ENCODE measurements around the gene SPECC1.
A peak's percentile ranks its signal among the peaks of the same experiment; 100 is the strongest.
"Not testable (repeated sequence)": the region's sequence is repeated elsewhere in the genome, so short reads cannot be mapped to it uniquely, and the experiment has no call there.

The SPECC1 gene

DNA sequence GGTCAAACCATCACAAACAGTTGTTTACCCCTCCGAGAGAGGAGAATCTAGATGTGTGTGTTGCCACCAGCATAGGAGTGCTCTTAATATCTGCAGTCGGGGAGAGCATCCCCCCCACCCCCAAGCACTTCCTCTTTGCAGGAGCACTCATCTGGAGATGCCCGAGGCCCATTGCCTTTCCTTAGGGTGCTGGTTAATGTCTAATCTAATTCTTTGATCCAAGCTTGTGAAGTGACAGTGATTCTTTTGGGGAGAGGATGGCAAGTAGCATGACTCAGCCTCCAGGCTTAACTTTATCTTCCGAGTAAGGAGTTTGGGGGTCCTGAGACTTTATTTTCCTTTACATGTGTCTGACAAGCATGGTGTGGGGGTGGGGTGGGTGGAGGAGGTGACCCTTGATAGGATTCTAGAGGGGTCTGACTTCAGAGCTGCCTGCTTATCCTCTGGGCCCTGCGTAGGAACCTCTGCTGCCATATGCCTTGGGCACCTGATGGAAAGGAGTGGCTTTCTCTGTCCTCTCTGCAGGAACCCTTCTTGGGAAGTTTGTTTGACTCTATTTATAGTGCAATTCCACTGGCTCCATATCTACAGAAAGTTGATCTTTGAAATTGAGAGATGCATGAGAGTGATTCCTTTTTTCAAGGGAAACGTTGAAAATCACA, 207.1 kb downstream of the SPECC1 start:
- DNase-seq, result no peak

DNA sequence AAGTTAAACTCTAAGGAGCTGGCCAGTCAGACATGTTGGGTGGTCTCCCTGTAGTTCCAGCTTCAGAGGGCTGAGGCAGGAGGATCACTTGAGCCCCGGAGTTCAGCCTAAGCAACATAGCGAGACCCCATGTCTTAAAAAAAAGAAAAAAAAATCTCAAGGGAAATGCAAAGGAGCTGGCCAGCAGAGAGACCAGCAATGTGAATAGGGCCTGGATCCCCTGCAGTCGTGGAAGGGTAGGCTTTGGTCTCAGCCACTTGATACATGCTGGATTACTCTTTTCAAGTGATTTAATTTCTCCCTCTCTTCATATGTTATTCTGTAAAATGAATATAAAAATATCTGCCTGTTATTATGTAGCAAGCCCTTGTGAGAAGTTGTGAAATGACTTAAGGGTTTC, 207.7 kb downstream of the SPECC1 start:
- DNase-seq, result no peak

DNA sequence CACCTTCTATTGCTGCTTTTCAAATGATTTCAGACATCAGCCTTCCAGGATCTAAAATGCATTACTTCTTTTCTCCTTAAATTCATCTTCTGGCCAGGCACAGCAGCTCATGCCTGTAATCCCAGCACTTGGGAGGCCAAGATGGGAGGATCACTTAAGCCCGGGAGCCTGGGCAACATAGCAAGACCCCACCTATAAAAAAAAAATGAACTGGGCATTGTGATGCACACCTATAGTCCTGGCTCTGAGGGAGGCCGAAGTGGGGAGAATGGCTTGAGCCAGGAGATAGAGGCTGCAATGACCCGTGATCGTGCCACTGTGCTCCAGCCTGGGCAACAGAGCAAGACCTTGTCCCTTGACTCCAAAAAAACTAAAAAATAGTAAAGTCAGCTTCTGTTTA, 208.5 kb downstream of the SPECC1 start:
- DNase-seq, result no peak

DNA sequence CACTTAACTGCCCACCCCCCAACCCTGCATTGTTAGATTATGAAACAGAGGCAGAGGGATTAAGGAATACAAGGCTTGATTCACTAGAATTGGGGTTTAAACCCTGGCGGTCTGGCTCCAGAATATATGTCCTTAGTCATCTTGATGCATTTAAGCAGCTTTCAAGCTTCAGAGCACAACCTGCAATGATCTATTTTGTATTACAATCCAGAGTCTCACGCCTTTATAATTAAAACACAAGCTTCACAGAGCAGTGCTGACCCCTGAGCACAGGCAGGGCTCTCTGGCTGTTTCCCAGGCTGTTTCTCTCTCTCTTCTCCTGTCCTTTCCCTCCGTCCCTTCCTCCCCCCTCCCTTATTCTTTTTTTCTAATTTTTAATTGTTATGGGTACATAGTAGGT, 209.1 kb downstream of the SPECC1 start:
- DNase-seq, result no peak

DNA sequence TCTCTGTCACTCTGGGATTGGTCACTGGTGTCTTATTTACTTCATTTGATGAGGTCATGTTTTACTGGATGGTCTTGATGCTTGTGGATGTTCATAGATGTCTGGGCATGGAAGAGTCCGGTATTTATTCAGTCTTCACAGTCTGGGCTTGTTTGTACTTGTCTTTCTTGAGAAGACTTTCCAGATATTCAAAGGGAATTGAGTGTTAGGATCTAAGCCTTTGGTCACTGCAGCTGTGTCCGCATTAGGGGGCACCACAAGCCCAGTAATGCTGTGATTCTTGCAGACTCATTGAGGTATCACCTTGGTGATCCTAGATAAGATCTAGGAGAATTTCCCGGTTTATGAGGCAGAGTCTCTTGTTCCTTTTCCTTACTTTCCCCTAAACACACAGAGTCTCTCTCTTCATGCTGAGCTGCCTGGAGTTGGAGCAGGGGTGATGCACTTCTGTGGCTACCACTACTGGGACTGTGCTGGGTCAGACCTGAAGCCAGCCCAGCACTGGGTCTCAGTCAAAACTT, 214.7 kb downstream of the SPECC1 start:
- DNase-seq, result no peak

DNA sequence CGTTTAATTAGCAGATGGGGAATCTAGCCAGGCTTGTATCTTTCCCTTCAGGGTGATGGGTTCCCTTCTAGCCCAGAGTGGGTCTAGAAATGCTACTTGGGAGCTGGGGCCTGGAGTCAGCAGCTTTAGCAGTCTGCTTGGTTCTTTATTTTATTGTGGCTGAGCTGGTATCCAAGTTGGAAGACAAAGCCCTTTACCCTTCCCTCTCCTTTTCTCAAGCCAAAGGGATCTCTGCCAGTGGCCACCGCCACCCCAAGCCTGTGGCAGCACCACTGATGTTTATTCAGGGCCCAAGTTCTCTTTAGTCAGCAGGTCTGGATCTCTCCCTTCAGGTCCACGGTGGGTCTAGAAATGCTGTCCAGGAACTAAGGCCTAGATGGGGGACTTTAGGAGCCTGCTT, 215.2 kb downstream of the SPECC1 start:
- DNase-seq, result no peak

DNA sequence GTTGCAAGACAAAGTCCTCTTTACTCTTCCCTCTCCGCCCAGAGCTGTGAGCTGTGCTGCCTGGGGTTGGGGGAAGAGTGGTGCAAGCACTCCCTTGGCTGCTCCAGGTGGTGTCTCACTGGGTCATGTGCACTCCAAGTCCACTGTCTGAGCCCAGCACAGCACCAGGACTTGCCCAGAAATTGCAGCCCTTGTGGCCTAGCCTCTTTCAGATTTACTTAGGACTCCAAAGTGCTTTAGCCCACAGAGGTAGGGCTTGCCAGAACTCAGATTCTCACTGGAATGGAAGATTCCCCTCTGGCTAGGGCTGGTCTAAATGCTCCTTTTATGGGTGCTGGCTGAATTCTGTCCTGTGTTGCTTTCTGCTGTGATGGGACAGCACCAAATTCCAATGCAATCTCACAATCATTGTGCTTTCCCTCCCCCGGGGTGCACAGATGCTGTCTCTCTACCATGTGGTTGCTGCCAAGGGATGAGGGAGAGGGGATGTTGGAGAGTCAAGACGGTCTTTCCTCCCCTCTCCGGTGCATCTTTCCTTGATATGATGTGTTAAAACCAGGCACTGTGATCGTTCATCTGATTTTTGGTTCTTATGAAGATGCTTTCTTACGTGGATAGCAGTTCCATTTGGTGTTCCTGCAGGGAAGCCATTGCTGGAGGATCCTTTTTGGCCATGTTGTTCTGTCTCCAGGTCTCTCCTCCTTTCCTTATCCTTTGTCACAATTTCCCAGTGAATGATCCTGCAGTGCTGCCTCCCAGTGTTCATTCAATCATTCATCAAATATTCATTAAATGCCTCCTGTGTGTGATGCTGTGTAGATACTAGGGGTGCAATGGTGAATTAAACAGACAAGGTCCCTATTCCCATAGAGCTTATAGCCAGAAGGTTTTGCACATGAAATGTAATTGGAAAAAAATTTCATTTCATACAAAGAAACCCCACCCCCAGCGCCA, 216.3 kb downstream of the SPECC1 start:
- no peak for DNase-seq

DNA sequence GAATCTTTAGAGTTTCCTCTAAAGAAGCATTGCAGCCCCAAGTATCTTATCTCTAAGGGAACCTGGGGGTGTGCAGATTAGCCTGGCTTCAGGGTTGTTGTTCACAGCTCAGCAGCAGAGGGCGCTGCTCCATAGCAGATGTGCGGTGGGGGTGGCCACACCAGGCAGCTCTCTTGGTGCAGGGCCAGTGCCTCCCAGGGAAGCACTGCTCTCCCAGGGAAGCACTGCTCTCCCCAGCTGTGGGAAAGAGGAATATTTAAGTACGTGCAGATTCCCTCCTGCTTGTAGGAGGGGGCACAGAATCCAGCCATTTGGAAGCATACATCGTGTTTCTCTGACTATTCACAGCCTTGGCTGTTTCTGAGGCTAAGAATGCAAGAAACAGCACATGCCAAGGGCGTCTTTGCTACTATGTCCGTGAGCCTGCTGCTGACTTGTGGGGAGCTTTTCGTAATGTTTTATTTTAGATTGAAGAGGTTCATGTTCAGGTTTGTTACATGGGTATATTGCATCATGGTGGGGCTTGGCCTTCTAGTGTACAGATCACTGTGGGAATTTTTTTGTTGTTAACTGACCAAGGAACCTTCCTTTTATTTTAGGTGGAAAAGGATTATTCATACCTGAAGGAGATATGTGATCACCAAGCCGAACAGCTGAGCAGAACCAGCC, 217.8 kb downstream of the SPECC1 start:
- peak; percentile 51 for DNase-seq

DNA sequence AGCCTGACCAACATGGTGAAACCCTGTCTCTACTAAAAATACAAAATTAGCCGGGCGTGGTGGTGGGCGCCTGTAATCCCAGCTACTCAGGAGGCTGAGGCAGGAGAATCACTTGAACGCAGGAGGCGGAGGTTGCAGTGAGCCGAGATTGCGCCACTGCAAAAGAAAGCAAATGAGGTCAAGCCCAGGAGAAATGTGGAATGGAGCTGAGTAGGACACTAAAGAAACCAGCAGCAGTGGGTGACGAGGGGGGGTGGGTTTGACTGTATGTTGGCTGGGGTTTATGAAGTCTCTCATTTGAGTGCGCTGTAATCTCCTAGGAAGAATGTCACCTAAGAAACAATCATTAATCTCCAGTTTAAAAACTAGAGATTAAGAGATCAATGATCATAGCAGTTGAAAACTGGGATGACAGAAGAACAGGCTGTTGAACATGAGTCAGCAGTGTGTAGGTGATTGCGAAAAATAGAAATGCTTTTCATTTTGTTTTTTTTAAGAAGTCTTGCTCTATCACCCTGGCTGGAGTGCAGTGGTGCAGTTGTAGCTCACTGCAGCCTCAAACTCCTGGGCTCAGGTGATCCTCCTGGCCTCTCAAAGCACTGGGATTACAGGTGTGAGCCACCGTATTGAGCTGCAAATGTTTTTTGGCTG, 218.7 kb downstream of the SPECC1 start:
- DNase-seq, result not testable (repeated sequence)

DNA sequence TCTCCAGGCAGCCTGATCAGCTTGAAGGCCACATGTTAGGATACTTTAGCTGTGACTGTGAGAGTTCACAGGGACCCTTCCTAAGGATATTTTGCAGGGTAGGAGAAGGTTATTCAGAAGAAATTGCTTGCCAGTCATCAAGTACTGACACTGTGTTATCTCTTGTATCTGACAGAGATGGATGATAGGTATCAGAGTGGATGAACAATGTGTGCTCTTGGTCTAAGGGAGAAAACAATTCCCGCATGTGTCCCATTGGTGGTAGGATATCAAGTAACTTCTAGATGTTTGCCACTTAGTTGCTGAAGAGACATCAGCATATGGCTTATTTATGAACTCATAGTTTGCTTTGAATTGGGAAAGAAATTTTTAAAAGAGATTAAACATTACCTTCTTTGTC, 219.3 kb downstream of the SPECC1 start:
- DNase-seq, result no peak

DNA sequence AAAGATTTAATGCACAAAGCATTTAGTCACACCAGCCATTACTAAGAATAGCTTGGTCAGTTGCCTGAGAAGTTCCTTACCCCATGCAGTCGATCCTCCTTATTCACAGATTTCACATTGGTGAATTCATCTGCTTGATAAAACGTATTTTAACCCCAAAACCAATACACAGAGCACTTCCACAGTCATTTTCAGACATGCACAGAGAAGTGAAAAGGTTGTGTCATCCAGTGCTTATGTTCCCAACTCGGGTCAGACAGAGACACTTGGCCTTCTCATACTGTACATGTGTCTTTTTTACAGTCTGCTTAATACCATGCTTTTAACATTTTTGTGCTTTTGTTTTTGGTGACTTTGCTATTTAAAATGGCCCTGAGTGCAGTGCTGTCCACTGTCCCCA, 219.7 kb downstream of the SPECC1 start:
- no peak for DNase-seq

DNA sequence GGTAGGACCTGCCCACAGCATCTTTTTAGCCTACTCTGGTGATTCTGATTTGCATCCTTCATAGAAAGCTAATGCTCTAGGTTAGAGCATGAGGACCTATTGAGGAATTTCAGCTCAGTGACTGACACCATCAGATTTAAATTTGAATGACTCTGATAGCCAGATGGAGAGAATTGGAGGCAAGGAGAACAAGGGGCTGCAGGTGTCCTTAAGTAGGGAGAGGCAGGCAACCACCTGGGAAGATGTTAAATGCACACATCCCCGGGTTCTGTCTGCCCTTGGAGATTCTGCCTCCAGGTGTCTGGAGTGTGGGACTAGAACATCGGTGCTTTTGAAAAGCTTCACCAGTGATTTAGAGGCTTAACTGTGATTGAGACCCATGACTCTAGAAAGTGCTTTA, 221.8 kb downstream of the SPECC1 start:
- no peak for DNase-seq

DNA sequence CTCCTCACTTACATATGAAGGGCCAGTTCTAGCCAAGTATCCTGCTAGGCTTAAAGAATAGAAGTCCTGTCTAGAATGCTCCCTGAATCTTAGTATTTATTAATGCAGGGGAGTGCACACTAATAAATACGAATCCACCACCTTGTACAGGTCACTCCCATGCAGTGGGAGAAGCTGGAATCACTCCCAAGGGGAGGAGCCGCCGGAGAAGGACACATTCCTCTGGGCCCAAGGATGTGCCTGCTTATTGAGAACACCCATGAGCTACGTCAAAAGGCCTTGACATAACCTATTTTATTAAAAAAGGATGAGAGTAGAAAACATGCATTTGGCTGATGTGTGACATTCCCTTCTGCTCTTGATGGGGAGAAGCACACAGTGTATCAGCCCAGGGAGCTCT, 223.5 kb downstream of the SPECC1 start:
- no peak for DNase-seq

DNA sequence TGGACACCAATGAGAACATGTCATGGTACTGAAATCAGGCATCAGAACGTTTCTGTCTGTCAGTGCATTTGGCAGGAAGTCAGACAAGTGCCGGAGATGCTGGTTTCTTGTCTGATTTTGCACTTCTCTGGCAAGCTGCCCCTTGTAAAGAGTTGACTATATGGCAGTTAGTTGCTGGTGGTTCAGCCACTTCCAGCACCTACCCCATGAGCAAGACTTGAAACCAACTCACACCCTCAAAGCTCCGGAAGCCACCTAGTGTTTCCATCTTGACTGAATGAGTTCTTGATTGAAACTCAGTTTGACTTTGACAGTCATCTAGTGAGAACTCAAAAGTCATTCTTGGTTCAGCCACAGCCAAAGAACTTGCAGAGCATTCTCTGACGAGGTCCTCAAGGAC, 225.1 kb downstream of the SPECC1 start:
- no peak for DNase-seq

DNA sequence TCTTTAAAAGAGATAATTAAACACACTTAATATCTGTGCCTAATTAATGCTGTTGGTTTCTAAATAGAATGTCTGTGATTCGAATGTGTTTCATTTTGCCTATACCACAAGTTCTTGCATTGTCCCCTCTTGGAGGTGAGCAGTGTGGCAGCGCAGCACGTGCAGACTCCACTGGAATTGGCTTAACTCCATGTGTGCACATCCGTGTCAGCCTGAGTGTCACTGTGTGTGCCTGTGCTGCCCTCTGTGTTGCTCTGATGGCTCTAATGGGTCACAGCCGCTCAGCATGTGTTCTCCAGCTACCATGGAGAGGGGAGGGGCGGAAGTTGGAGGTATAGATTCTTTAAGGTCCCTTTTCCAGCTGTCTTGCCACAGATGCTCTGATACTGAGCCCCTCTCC, 226.6 kb downstream of the SPECC1 start:
- DNase-seq, result no peak

DNA sequence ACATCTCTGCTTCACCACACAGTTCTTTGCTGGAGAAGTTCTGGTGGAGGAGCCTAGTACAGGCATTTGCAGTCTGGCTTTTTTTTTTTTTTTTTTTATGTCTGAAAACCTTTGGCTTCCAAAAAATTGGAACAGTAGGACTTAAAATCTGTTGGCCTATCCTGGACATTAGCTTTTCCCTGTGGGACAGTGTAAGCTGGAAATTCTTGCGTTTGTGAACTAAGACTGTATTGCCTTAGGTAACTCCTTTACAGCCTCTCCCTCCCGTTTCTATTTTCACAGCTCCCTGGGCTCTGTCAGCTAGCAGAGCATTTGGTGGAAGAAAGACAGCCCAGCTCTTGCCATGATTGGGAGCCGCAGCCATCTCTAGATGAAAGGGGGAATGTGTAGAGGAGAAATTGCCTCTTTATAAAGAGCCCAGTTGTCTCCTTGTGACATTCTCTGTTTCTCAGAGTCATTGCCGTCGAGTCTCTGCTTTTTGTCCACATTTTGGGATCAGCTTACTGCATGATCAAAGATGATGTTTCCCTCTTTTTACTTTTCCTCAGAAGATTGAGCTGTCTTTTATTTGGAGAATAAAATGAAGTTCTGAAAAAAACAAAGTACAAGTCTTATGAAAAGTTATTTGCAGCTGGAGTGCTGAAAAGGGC, 227.5 kb downstream of the SPECC1 start:
- no peak for DNase-seq

DNA sequence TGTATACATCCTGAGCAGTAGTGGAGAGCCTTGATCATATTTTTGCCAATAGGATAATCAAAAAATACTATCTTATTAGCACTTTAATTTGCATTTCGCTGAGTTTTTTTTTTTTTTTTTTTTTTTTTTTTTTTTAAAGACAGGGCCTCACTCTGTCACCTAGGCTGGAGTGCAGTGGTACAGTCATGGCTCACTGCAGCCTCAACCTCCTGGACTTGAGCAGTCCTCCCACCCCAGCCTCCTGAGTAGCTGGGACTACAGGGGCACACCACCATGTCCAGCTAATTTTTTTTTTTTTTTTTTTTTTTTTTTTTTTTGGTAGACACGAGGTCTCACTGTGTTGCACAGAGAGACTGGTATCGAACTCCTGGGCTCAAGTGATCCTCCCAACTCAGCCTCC, 230.6 kb downstream of the SPECC1 start:
- not testable (repeated sequence) for DNase-seq

DNA sequence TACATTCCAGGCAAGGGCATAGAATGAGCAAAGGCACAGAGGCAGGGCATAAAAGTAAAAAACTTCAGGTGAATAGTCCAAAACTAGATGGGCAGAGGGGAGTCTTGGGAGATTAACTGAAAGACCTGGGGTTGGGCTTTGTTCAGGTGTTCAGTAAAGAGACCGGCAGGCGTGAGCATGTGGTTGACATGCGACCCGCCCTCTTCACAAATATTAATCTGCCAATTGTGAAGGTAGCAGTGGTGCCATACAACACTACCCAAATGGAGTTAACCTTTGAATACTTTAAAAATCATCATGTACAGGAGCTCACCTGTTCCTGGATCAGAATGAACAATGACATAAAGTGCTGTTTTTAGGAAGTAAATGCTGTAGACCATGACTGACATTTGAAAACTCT, 232.7 kb downstream of the SPECC1 start:
- no peak for DNase-seq

DNA sequence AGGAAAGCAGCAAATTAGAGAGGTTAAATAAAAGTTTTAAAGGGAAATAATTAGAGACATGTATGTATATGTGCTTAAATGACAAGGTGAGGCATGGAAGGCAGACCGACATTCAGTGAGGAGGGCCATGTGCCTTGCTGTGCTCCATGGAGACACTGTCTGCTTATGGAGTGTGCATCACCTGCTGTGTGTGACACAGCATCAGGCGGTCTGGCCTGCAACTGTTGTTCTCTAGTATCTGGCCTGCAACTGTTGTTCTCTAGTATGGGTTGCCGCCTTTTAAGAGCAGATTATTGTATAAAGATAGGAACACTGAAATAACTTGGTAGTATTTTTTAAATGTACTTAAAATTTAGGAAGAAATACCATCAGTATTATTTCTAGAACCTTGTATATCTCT, 233.1 kb downstream of the SPECC1 start:
- no peak for DNase-seq

DNA sequence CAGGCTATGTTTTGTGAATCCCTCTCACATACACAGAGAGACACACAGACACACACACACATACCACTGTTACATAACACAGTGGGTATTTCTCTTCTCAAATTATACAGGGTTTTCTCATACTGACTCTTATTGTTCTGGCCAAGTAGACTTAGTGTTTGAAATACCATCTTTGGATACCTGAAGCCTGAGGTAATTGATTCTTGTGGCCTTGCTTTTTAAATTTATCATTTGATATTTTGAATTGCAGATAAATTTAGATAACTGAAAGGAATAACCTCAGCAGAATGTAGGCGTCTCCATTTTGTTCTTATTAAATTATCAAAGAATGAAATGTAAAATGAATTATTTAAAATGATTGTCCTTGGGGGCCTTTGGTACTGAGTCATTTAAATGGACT, 234.4 kb downstream of the SPECC1 start:
- no peak for DNase-seq

DNA sequence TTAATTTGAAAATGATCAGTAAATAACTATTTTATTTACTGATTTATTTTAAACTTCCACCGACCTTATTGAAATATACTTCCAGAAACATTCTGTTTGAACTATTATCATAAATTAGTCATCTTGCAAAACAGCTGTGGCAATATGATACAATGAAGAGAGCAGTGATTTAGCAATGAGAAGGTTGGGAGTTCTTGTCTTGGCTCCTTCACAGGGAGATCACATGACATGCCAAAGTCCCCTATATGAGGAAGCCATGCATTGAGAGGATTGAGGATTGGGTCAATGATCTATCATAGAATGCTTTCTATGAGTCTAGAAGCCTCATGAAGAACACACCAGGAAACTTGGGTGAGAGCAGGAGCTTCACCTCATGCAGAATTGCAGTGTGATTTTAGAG, 235.5 kb downstream of the SPECC1 start:
- DNase-seq, result no peak

DNA sequence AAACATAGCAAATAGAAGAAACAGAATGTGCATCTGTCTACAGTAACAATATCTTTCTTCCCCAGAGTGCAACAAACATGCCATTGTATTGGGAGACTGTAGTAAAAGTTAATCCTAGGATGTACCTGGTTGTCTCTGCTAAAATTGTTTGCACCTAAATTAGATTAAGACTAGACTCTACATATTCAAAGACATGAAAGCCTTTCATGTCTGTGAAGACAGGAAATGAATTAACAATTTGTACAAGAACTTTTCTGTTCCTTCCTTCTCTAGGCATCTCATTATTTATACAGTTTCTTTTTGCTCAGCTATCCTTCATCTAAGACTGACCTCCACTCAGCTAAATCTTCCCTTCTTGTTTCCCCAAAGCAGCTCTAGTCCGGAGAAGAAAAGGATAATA, 237.5 kb downstream of the SPECC1 start:
- DNase-seq, result no peak

DNA sequence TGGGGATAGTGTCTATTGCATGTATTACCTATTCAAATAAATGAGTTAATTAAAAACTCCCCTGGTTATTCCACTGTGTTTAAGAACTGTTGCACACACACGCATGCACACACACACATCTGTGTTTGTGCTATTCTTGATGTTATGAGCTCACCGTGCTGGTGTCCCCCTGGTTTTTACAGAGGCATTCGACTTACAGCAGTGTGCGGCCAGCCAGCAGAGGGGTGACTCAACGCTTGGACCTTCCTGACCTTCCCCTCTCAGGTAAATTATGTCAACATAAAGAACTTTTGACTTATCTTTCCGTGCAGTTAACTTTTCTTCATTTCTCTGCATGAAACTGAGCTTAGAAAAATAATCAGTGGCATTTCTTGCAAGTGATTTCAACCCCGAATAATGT, 244.2 kb downstream of the SPECC1 start:
- no peak for DNase-seq

Data from RPMI8226 (cell line).